ENCODE results near the gene RTL10. TPM values are rescaled to one million over a fixed set of nuclear protein-coding genes. Genes with fewer than 3 reads are reported as not detected.

RTL10 gene
- polyA plus RNA-seq, 3 donors = 21.2 to 25.2 (median 24.3) TPM

DNA sequence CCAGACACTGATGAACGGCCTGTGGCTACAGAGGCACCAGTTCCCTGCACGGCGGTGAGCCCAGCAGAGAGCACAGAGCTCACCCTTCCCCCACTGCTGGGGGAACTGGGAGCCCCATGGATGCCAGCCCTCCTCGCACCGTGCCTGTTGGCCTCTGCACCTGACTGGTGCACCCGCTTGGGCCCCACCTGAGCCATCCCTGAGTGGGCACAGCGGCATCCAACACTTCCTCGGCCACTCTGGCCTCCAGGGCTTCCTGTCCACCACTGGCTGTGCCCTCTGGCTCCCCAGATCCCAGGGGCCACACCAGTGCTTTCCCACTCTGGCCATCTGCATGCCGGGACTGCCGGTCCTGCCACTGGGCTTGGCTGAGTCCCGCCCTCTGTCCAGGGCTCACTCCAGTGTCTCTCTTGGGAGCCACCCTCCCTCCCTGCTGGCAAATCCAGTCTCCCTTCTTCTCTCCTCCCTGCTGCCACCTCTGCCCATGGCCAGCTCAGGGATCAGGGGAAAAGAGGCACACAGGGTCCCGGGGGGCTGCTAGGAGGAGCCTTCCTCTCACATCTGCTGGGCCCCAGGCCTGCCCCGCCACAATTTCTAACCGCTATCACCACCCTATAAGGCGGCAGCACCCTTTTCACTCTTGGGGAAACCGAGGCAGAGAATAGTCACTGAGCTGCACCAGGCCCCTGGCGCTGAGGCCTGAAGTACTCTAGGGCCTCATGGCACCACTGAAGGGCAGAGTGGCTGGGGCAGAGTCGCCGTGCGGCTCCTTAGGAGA lies 33.0 kb downstream of the RTL10 start:
- no peak for DNase-seq (ENCODE audit: extremely low read depth in 1 of 11, low read depth in 9 of 11, low spot score in 4 of 11)

DNA sequence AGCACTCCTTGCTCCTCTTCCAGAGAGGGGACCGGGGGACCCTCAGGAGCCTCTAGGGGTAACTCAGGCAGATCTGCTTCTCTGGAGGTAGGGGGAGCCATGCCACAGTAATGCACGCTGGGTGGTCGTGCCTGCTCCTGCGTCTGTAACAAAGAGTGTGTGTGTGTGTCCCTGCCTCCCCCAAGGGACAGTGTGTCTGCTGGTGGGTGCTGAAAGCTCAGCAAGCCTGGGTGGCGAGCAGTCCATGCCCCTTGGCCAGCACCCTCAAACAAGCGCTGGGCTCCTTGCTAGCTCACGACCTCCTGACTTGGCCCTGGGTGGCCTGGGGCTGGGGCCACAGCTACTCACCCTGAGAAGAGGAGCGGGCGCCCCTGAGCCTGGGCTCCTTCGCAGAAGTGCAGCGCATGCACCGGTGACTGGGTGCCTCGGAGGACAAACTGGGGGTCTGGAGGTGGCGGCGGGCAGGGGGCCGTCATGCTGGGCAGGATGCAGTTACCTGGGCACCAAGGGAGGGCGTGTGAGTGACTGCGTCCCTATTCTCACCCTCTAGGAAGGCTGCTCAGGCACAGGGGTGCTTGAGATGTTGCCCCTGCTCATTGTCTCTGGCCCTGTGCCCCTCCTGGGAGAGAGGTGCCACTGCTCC lies 33.7 kb downstream of the RTL10 start:
- DNase-seq (ENCODE audit: extremely low read depth in 1 of 11, low read depth in 9 of 11, low spot score in 4 of 11) = no peak

DNA sequence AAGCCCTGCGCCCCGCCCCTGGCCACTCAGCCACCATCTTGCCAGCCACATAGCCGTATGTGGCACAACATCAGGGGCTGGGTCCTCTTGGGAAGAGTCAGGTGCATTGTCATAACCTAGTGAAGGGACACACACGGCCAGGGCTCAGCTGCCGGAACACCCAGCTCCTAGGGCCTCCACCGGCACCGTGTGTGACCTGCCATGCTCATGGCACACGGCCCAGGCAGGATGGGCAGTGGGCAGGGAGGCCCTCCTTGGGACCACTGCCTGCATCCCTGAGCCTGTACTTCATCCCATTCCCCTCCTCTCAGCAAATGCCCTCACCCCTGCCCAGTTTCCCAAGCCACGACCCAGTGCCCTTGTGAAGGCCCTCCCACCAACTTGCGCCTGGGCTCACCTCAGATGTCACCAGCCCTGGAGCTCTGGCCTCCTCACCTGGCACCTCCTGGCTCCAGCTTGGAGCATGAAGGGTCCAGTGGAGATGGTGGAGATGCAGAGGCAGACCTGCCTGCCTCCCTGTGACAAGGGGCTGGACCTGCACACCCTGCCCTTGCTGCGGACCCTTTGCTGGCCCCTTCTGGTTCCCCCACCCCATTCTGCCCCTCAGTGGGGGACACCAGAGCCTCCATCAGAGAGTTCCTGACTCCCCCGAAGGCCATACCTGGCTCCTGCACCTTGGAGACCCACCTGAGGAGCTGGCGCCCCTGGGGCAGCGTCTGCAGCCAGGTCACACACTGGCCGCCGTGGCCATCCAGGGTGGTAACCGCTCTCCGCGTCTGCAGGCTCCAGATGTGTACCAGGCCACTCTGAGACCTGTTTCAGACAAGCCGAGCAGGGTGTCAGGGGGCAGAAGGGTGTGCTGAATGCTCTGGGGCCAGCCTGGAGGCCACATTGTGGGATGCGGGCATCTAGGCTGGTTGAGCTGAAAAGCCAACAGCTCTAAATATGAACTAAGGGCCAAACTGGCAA lies 34.5 kb downstream of the RTL10 start:
- no peak for DNase-seq (ENCODE audit: extremely low read depth in 1 of 11, low read depth in 9 of 11, low spot score in 4 of 11)

- DNase-seq (ENCODE audit: extremely low read depth in 1 of 11, low read depth in 9 of 11, low spot score in 4 of 11) = no peak
Measured at GRCh38 chr22:19819208-19819910, 35.3 kb downstream of the RTL10 start.

DNA sequence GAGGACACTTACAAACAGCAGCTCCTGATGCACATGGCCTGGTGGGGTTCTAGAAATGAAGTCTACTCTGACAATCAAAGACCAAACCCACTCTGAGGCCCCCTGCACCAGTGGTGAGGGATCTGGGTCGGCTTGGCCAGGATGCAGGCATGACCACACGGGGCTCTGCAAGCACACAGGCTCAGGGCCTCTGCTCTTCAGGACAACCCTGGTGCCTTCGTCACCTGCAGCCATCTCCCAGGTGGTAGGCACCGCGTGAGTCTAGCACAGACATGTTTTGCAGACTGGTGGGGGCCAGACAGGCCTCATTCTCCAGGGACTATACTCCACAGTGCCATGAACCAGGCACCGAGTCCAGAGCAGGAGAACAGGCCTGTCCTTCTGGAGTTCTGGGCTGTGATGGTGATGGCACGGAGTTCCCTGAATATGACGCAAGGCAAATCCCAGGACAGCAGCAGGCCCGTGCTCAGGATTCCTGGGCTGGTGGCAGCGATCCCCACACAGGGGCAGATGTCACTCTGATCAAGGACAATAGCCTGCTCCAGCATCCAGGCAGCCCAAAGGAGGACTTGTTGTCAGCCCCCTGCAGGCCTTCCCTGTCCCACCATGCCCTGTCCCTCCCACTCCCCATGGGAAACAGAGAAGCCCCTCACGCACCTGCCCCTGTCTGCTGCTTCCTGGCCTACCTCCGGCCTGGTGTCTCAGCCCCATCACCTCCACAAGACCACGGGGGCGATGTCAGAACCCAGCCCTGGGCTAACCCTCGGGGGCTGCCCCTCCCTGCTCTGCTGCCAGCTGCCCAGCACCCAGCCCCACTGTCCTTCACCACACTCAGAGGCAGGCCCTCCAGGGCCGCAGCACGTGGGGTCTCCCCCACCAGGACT lies 36.1 kb downstream of the RTL10 start:
- DNase-seq (ENCODE audit: extremely low read depth in 1 of 11, low read depth in 9 of 11, low spot score in 4 of 11) = no peak

DNA sequence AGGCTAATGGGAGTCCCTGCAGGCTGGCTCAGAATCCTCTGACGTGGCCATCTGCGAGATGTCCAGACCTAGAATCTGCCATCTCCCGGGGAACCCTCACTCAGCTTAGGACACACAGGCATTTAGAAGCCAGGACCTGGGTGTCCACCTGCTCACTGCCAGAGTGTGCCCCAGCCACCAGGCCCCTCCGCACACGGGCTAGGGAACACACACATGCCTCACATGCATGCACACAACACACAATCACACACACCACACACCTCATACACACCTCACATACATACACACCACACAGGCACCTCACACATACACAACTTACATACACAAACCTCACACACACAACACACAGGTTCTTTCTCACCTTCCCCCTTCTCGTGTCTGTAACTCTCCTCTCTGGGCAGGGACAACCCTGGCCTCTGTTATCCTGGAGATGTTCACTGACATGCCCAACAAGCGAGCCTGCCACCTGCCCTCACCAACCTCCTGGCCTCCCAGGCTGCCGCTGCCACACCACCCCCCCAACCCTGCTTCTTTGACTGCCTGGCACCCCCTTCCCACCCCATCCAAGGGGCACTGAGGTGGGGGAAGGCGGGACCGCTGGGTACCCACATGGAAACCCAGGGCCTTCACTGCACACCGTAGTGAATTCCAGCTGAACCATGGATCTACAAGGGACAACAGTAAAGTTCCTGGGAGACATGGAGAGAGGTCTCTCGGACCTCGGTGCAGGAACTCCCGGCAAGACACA lies 38.1 kb downstream of the RTL10 start:
- no peak for DNase-seq (ENCODE audit: extremely low read depth in 1 of 11, low read depth in 9 of 11, low spot score in 4 of 11)

GRCh38 chr22:19815823-19816290 lies 38.8 kb downstream of the RTL10 start:
- DNase-seq (ENCODE audit: extremely low read depth in 1 of 11, low read depth in 9 of 11, low spot score in 4 of 11) = no peak

DNA sequence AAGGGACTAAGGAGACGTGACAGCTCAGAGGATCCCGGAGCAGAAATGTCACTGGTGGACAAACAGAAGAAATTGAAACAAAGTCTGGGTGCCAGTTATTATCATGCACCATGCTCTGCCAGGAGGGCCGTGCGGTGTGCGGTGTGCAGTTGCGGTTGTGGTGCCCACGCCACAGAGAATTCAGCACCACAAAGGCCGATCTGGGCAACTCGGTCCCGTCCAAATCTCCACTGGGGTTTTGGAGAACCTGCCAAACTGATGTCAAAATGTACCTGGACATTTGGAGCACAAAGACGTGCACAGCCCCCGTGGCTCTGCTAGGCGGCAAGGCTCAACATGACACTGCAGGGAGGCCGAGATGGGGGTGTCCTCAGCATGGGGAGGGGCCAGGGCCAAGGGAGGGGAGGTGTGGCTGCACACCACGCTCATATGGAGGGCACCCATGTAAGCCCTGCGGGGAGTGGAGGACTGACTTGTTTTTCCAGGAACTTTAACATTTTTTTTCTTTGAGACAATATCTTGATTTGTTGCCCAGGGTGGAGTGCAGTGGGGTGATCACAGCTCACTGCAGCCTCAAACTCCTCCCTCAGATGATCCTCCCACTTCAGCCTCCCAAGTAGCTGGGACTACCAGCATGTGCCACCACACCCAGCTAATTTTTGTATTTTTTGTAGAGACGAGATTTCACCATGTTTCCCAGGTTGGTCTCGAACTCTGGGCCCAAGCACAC lies 39.4 kb downstream of the RTL10 start:
- no peak for DNase-seq (ENCODE audit: extremely low read depth in 1 of 11, low read depth in 9 of 11, low spot score in 4 of 11)

GRCh38 chr22:19814428-19814827 lies 40.2 kb downstream of the RTL10 start:
- DNase-seq (ENCODE audit: extremely low read depth in 1 of 11, low read depth in 9 of 11, low spot score in 4 of 11) = no peak

- no peak for DNase-seq (ENCODE audit: extremely low read depth in 1 of 11, low read depth in 9 of 11, low spot score in 4 of 11)
Measured at GRCh38 chr22:19812910-19813309, 41.8 kb downstream of the RTL10 start.

GRCh38 chr22:19811811-19812771 lies 42.6 kb downstream of the RTL10 start:
- no peak for DNase-seq (ENCODE audit: extremely low read depth in 1 of 11, low read depth in 9 of 11, low spot score in 4 of 11)

GRCh38 chr22:19811211-19811621 lies 43.5 kb downstream of the RTL10 start:
- DNase-seq (ENCODE audit: extremely low read depth in 1 of 11, low read depth in 9 of 11, low spot score in 4 of 11) = no peak

GRCh38 chr22:19810381-19811201 lies 44.1 kb downstream of the RTL10 start:
- DNase-seq (ENCODE audit: extremely low read depth in 1 of 11, low read depth in 9 of 11, low spot score in 4 of 11) = no peak

DNA sequence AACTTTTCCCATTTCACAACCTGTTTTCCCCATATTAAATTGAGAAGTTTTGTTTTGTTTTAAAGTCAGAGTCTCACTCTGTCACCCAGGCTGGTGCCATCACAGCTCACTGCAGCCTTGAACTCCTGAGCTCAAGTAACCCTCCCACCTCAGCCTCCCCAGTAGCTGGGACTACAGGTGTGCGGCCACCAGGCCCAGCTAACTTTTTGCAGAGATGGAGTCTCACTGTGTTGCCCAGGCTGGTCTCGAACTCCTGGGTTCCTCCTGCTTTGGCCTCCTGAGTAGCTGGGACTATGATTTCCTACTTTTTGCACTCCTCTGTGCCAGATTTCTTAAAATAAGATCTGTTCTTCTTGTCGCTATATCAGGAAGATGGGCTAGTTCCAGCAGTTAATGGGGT lies 44.9 kb downstream of the RTL10 start:
- DNase-seq (ENCODE audit: extremely low read depth in 1 of 11, low read depth in 9 of 11, low spot score in 4 of 11) = no peak
